H9 (cell line): ENCODE measurements around the gene SPTBN4. TPM values are rescaled to one million over a fixed set of nuclear protein-coding genes. Genes with fewer than 3 reads are reported as not detected.

Experiments used
- DNase-seq: peaks from one replicate; pipeline ENCODE4 v3.0.0-alpha.2; 2017
- H2AFZ ChIP-seq: one replicate; pipeline ENCODE4 v1.6.1; 2013; ENCODE audit warnings: mild to moderate bottlenecking, low read length, control low read depth, moderate library complexity
- H2AK5ac ChIP-seq: 2 replicates; pipeline ENCODE4 v1.6.1; 2013; ENCODE audit warnings: low read length, control low read depth, mixed read lengths; ENCODE audit not compliant: insufficient read length
- H2BK120ac ChIP-seq: one replicate; pipeline ENCODE4 v1.6.1; 2013; ENCODE audit warnings: low read depth, mild to moderate bottlenecking, low read length, control low read depth, inconsistent platforms; ENCODE audit not compliant: poor library complexity, severe bottlenecking
- H2BK12ac ChIP-seq: 2 replicates; pipeline ENCODE4 v1.6.1; 2013; ENCODE audit warnings: low read length, control low read depth, mixed read lengths, low read depth; ENCODE audit not compliant: insufficient read length
- H2BK15ac ChIP-seq: 2 replicates; pipeline ENCODE4 v1.6.1; 2013; ENCODE audit warnings: low read depth, low read length, control low read depth
- H2BK20ac ChIP-seq: one replicate; pipeline ENCODE4 v1.6.1; 2013; ENCODE audit warnings: low read depth, mild to moderate bottlenecking, low read length, control low read depth, inconsistent platforms; ENCODE audit not compliant: poor library complexity, severe bottlenecking
- H2BK5ac ChIP-seq: 2 replicates; pipeline ENCODE4 v1.6.1; 2013; ENCODE audit warnings: low read length, control low read depth, mixed read lengths; ENCODE audit not compliant: insufficient read length
- H3K14ac ChIP-seq: 2 replicates; pipeline ENCODE4 v1.6.1; 2013; ENCODE audit warnings: low read length, control low read depth; ENCODE audit not compliant: insufficient read depth
- H3K18ac ChIP-seq: 2 replicates; pipeline ENCODE4 v1.6.1; 2013; ENCODE audit warnings: low read depth, mild to moderate bottlenecking, mixed read lengths, low read length, control low read depth; ENCODE audit not compliant: insufficient read length
- H3K23ac ChIP-seq: 2 replicates; pipeline ENCODE4 v1.6.1; 2013; ENCODE audit warnings: low read length, control low read depth, mixed read lengths, low read depth; ENCODE audit not compliant: insufficient read length
- H3K23me2 ChIP-seq: 2 replicates; pipeline ENCODE4 v1.6.1; 2013; ENCODE audit warnings: low read depth, mild to moderate bottlenecking, mixed read lengths, low read length, control low read depth; ENCODE audit not compliant: insufficient read length, poor library complexity, severe bottlenecking
- H3K27ac ChIP-seq: 2 replicates; pipeline ENCODE4 v1.5.1; 2013; ENCODE audit warnings: low read length, control low read depth, mixed read lengths, low read depth; ENCODE audit not compliant: insufficient read length
- H3K27me3 ChIP-seq: 2 replicates; pipeline ENCODE4 v1.6.1; 2013; ENCODE audit warnings: low read length, control low read depth, inconsistent platforms; ENCODE audit not compliant: insufficient read depth
- H3K4ac ChIP-seq: 2 replicates; pipeline ENCODE4 v1.6.1; 2013; ENCODE audit warnings: low read depth, mild to moderate bottlenecking, control low read depth, inconsistent platforms, low read length, moderate library complexity
- H3K4me1 ChIP-seq: 2 replicates; pipeline ENCODE4 v1.6.1; 2013; ENCODE audit warnings: low read length, control low read depth, inconsistent platforms; ENCODE audit not compliant: insufficient read depth
- H3K4me2 ChIP-seq: 2 replicates; pipeline ENCODE4 v1.6.1; 2013; ENCODE audit warnings: low read length, control low read depth, mixed read lengths; ENCODE audit not compliant: insufficient read length, insufficient read depth
- H3K56ac ChIP-seq: 2 replicates; pipeline ENCODE4 v1.6.1; 2013; ENCODE audit warnings: low read depth, mild to moderate bottlenecking, mixed read lengths, low read length, control low read depth; ENCODE audit not compliant: insufficient read length
- H3K79me1 ChIP-seq: 2 replicates; pipeline ENCODE4 v1.6.1; 2013; ENCODE audit warnings: low read depth, mild to moderate bottlenecking, moderate library complexity, low read length, control low read depth, inconsistent platforms; ENCODE audit not compliant: insufficient read depth, poor library complexity, severe bottlenecking
- H3K79me2 ChIP-seq: 2 replicates; pipeline ENCODE4 v1.6.1; 2013; ENCODE audit warnings: low read length, control low read depth, inconsistent platforms; ENCODE audit not compliant: insufficient read depth
- H3K9ac ChIP-seq: 2 replicates; pipeline ENCODE4 v1.6.1; 2013; ENCODE audit warnings: low read length, control low read depth, mixed read lengths; ENCODE audit not compliant: insufficient read length; ENCODE audit errors: extremely low read depth
- H3K9me3 ChIP-seq: one replicate; pipeline ENCODE4 v1.6.1; 2013; ENCODE audit warnings: low read depth, low read length, inconsistent platforms; ENCODE audit not compliant: control insufficient read depth
- H3T11ph ChIP-seq: one replicate; pipeline ENCODE4 v1.6.1; 2013; ENCODE audit warnings: mild to moderate bottlenecking, low read length, control low read depth, inconsistent platforms
- H4K20me1 ChIP-seq: one replicate; pipeline ENCODE4 v1.6.1; 2013; ENCODE audit not compliant: control insufficient read depth, insufficient read length, insufficient read depth
- H4K5ac ChIP-seq: 2 replicates; pipeline ENCODE4 v1.6.1; 2013; ENCODE audit warnings: low read depth, mild to moderate bottlenecking, mixed read lengths, low read length, control low read depth; ENCODE audit not compliant: insufficient read length
- H4K8ac ChIP-seq: replicated peaks from 2 replicates; pipeline ENCODE4 v1.6.1; 2013; ENCODE audit warnings: low read length, control low read depth, mixed read lengths, low read depth; ENCODE audit not compliant: insufficient read length
- H4K91ac ChIP-seq: 2 replicates; pipeline ENCODE4 v1.6.1; 2013; ENCODE audit warnings: low read depth, mild to moderate bottlenecking, moderate library complexity, mixed read lengths, low read length, control low read depth; ENCODE audit not compliant: insufficient read length
- H3K27ac Mint-ChIP-seq, 3 experiments: 2 replicates in 2 of 3; 3 replicates in 1 of 3; pipeline ENCODE4 v1.8.0; 2020 to 2021; ENCODE audit warnings: mixed read lengths in 3 of 3, mild to moderate bottlenecking in 1 of 3, moderate library complexity in 1 of 3
- H3K27me3 Mint-ChIP-seq: 2 replicates; pipeline ENCODE4 v1.8.0; 2021; ENCODE audit warnings: low read depth, mild to moderate bottlenecking, moderate library complexity, mixed read lengths
- H3K36me3 Mint-ChIP-seq, 3 experiments: 2 replicates in 2 of 3; 3 replicates in 1 of 3; pipeline ENCODE4 v1.8.0; 2020 to 2021; ENCODE audit warnings: low read depth in 3 of 3, mixed read lengths in 3 of 3; ENCODE audit not compliant: insufficient read depth in 1 of 3
- H3K4me1 Mint-ChIP-seq, 2 experiments: 2 replicates each; pipeline ENCODE4 v1.8.0; 2020; ENCODE audit warnings: mixed read lengths in 2 of 2
- H3K4me3 Mint-ChIP-seq, 2 experiments: 2 replicates in 1 of 2; 3 replicates in 1 of 2; pipeline ENCODE4 v1.8.0; 2020 to 2021; ENCODE audit warnings: mild to moderate bottlenecking in 2 of 2, mixed read lengths in 2 of 2, moderate library complexity in 1 of 2
- H3K9me3 Mint-ChIP-seq, 2 experiments: 2 replicates in 1 of 2; 3 replicates in 1 of 2; pipeline ENCODE4 v1.8.0; 2020; ENCODE audit warnings: mild to moderate bottlenecking in 2 of 2, mixed read lengths in 2 of 2, moderate library complexity in 1 of 2
- WGBS: extraction: QIAGEN DNeasy Blood & Tissue Kit; methylation state at CpG from one replicate; pipeline ENCODE4 v1.1.7; 2013; ENCODE audit warnings: missing lambda C conversion rate, low lambda C conversion rate, mixed read lengths; ENCODE audit not compliant: insufficient read length; ENCODE audit errors: extremely low coverage; 5-methylcytosine and 5-hydroxymethylcytosine counted together
- total RNA-seq: library from RNA; stranded (reverse); gene quantifications from 2 replicates; pipeline ENCODE4 v1.2.1, GENCODE V29; 2021
- TF ChIP-seq, protein P1 (sequence below): fragments of 200-600 bp; sonication (generic); conservative IDR thresholded peaks from 3 replicates; pipeline ENCODE4 v1.8.0; 2021; ENCODE audit warnings: antibody characterized with exemption, mild to moderate bottlenecking

SPTBN4 gene
- total RNA-seq, 1 experiment from 2014 or later: 2.9 TPM

DNA sequence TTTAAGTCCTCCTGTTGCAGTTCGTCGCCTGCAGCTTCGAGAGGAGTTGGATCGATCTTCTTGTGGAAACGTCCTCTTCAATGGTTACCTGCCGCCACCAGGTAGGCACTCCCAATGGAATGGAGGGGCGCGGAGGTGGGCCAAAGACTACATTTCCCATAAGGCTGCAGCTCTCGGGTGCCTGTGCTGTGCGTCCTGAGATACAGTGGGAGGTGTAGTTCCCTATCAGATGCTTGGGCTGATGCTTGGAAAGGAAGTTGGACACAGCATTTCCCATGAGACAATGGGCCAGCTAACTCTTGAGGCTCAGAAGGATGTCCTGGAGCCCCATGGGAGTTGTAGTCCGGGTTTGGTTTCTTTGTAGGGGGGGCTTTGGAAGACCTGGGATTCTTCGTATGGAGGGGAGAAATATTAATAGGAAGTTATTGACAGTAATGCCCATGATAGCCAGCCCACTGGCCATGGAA, 111.7 kb downstream of the SPTBN4 start:
- no peak overlapping the region for H3K9ac ChIP-seq
- no peaks in the 10 kb centered on the region for H3K79me2 ChIP-seq
- H2BK15ac ChIP-seq: no peak overlapping the region
- no peaks in the 10 kb centered on the region; the same call in 1 of the 2 replicates for H3K27me3 Mint-ChIP-seq
- no peaks in the 10 kb centered on the region for H3K79me1 ChIP-seq
- no peak overlapping the region for H4K91ac ChIP-seq
- WGBS: no CpG with 5 or more reads among the region's 12 CpGs
- H4K8ac ChIP-seq: no peak overlapping the region
- TF ChIP-seq, protein P1, sequence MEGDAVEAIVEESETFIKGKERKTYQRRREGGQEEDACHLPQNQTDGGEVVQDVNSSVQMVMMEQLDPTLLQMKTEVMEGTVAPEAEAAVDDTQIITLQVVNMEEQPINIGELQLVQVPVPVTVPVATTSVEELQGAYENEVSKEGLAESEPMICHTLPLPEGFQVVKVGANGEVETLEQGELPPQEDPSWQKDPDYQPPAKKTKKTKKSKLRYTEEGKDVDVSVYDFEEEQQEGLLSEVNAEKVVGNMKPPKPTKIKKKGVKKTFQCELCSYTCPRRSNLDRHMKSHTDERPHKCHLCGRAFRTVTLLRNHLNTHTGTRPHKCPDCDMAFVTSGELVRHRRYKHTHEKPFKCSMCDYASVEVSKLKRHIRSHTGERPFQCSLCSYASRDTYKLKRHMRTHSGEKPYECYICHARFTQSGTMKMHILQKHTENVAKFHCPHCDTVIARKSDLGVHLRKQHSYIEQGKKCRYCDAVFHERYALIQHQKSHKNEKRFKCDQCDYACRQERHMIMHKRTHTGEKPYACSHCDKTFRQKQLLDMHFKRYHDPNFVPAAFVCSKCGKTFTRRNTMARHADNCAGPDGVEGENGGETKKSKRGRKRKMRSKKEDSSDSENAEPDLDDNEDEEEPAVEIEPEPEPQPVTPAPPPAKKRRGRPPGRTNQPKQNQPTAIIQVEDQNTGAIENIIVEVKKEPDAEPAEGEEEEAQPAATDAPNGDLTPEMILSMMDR: no peak
- H2AFZ ChIP-seq: no peak overlapping the region
- no peaks in the 10 kb centered on the region for H3K27me3 ChIP-seq
- no peak overlapping the region for H3K14ac ChIP-seq
- H3K9me3 ChIP-seq: no peaks in the 10 kb centered on the region
- DNase-seq: peak; percentile 92
- no peak overlapping the region for H3T11ph ChIP-seq
- H3K18ac ChIP-seq: no peak overlapping the region
- peaks cover 9% of the 10 kb centered on the region for H3K23me2 ChIP-seq
- H4K20me1 ChIP-seq: no peaks in the 10 kb centered on the region
- no peak overlapping the region for H2AK5ac ChIP-seq
- H3K27ac ChIP-seq: no peak overlapping the region
- H2BK20ac ChIP-seq: no peak overlapping the region
- H3K4me1 Mint-ChIP-seq: peaks cover 16 to 21% of the 10 kb centered on the region in 2 experiments
- no peak overlapping the region for H2BK12ac ChIP-seq
- no peak overlapping the region for H2BK5ac ChIP-seq
- H3K4me3 Mint-ChIP-seq: peak overlapping the region; percentile 85 to 95
- H3K9me3 Mint-ChIP-seq: no peaks in the 10 kb centered on the region
- no peak overlapping the region for H3K23ac ChIP-seq
- peaks cover 15 to 42% (median 29%) of the 10 kb centered on the region in 3 experiments for H3K36me3 Mint-ChIP-seq
- peak overlapping the region in 2 of 3 experiments; percentile 9 to 19; a peak in 2 of 7 replicates for H3K27ac Mint-ChIP-seq
- H3K4ac ChIP-seq: no peak overlapping the region
- no peak overlapping the region for H4K5ac ChIP-seq
- H3K56ac ChIP-seq: no peak overlapping the region
- H3K4me1 ChIP-seq: peaks cover 3% of the 10 kb centered on the region; the same call in 1 of the 2 replicates
- H3K4me2 ChIP-seq: peak overlapping the region; percentile 17
- no peak overlapping the region for H2BK120ac ChIP-seq
